SK-N-SH (cell line): ENCODE data around the gene MOK. TPM values are rescaled to one million over a fixed set of nuclear protein-coding genes. Genes with fewer than 3 reads are reported as not detected.
"Not testable (repeated sequence)": the region's sequence is repeated elsewhere in the genome, so short reads cannot be mapped to it uniquely, and the experiment has no call there.

ENCODE experiments used
- CTCF ChIA-PET: fragments of 300-600, 350-600 bp; formaldehyde crosslinking; extraction: SDS; loops from one replicate; lab custom pipeline; 2021; lab: Yijun Ruan, JAX
- POLR2A ChIA-PET: fragments of 350-600 bp; sonication (Branson Sonifier 250); formaldehyde crosslinking; extraction: SDS; loops from one replicate; lab custom pipeline; 2020; ENCODE audit warnings: antibody characterized with exemption, inconsistent platforms; lab: Yijun Ruan, JAX
- DNase-seq: peaks from one replicate; pipeline ENCODE4 v3.0.0; 2012
- H2AFZ ChIP-seq: fragments of 200-600 bp; sonication (generic); 2 replicates; pipeline ENCODE4 v1.8.1; 2016; ENCODE audit warnings: antibody characterized with exemption, mild to moderate bottlenecking, low read depth
- H3F3A ChIP-seq: fragments of 200-600 bp; sonication (generic); replicated peaks from 2 replicates; pipeline ENCODE3; 2016; ENCODE audit warnings: antibody characterized with exemption, mild to moderate bottlenecking; ENCODE audit not compliant: insufficient read depth
- H3K27ac ChIP-seq, 2 experiments: fragments of 200-500 bp in 1 of 2; fragments of 200-600 bp in 1 of 2; sonication (Bioruptor generic) in 1 of 2; sonication (generic), shearing (Covaris generic) in 1 of 2; 2 replicates each; pipeline versions ENCODE4 v1.5.1 to v1.6.1; 2014 to 2016; ENCODE audit warnings: low read depth in 2 of 2, inconsistent platforms in 1 of 2, low read length in 1 of 2, mild to moderate bottlenecking in 1 of 2, mixed read lengths in 1 of 2
- H3K27me3 ChIP-seq: fragments of 200-600 bp; sonication (generic), shearing (Covaris generic); 2 replicates; pipeline ENCODE4 v1.6.1; 2016; ENCODE audit warnings: mixed run types; ENCODE audit not compliant: insufficient read depth
- H3K36me3 ChIP-seq, 2 experiments: fragments of 200-500 bp in 1 of 2; fragments of 200-600 bp in 1 of 2; sonication (Bioruptor generic) in 1 of 2; sonication (generic) in 1 of 2; replicated peaks in 1 of 2; 2 replicates each; pipeline versions ENCODE3 to v1.5.1; 2014 to 2016; ENCODE audit warnings: low read length in 1 of 2, mild to moderate bottlenecking in 1 of 2; ENCODE audit not compliant: insufficient read depth in 2 of 2, control insufficient read depth in 1 of 2
- H3K4me1 ChIP-seq, 2 experiments: fragments of 200-500 bp in 1 of 2; fragments of 200-600 bp in 1 of 2; sonication (Bioruptor generic) in 1 of 2; sonication (generic), shearing (Covaris generic) in 1 of 2; 2 replicates each; pipeline versions ENCODE4 v1.5.1 to v1.6.1; 2014 to 2016; ENCODE audit warnings: low read depth in 1 of 2, low read length in 1 of 2, mixed run types in 1 of 2; ENCODE audit not compliant: insufficient read depth in 2 of 2, control insufficient read depth in 1 of 2
- H3K4me2 ChIP-seq: fragments of 200-600 bp; sonication (generic), shearing (Covaris generic); 2 replicates; pipeline ENCODE4 v1.6.1; 2017; ENCODE audit warnings: mixed run types
- H3K4me3 ChIP-seq, 2 experiments: fragments of 200-500 bp in 1 of 2; fragments of 200-600 bp in 1 of 2; sonication (Bioruptor generic) in 1 of 2; sonication (generic), shearing (Covaris generic) in 1 of 2; 2 replicates each; pipeline versions ENCODE4 v1.5.1 to v1.8.1; 2014 to 2016; ENCODE audit warnings: low read depth in 2 of 2, inconsistent platforms in 1 of 2, low read length in 1 of 2, mild to moderate bottlenecking in 1 of 2, mixed read lengths in 1 of 2, moderate library complexity in 1 of 2
- H3K79me2 ChIP-seq: fragments of 200-600 bp; sonication (generic); 2 replicates; pipeline ENCODE4 v1.8.1; 2017; ENCODE audit warnings: mild to moderate bottlenecking; ENCODE audit not compliant: insufficient read depth
- H3K9ac ChIP-seq: fragments of 200-600 bp; sonication (generic); 2 replicates; pipeline ENCODE4 v1.6.1; 2017; ENCODE audit warnings: mixed run types
- H3K9me2 ChIP-seq: fragments of 200-600 bp; sonication (generic); 2 replicates; pipeline ENCODE4 v1.6.1; 2017; ENCODE audit warnings: mixed run types
- H3K9me3 ChIP-seq: fragments of 200-600 bp; sonication (generic); 2 replicates; pipeline ENCODE4 v1.6.1; 2017; ENCODE audit warnings: mixed run types, mild to moderate bottlenecking, moderate library complexity
- H4K20me1 ChIP-seq: fragments of 200-600 bp; sonication (generic); 2 replicates; pipeline ENCODE4 v1.6.1; 2017; ENCODE audit warnings: mild to moderate bottlenecking, mixed run types; ENCODE audit not compliant: insufficient read depth
- CHD2 ChIP-seq: fragments of 150-350 bp; IDR thresholded peaks from 2 replicates; pipeline ENCODE4 v1.6.1; 2018; ENCODE audit warnings: low read length; ENCODE audit not compliant: partially characterized antibody
- CTCF ChIP-seq: fragments of 200-600 bp; sonication (generic); IDR thresholded peaks from 2 replicates; pipeline ENCODE4 v1.6.1; 2017; ENCODE audit warnings: antibody characterized with exemption, mild to moderate bottlenecking, moderate library complexity
- ELF1 ChIP-seq: IDR thresholded peaks from 2 replicates; pipeline ENCODE4 v1.4.0; 2012
- FOSL2 ChIP-seq: IDR thresholded peaks from 2 replicates; pipeline ENCODE4 v1.4.0; 2012; ENCODE audit warnings: low read depth, mild to moderate bottlenecking, moderate library complexity, borderline replicate concordance
- FOXJ3 ChIP-seq: sonication (generic); formaldehyde crosslinking; IDR thresholded peaks from 2 replicates; pipeline ENCODE4 v1.5.1; 2020; ENCODE audit warnings: mild to moderate bottlenecking, missing genetic modification reagents
- GATA2 ChIP-seq: sonication (generic); formaldehyde crosslinking; IDR thresholded peaks from 2 replicates; pipeline ENCODE4 v1.5.0; 2020; ENCODE audit warnings: mild to moderate bottlenecking, missing genetic modification reagents
- NRF1 ChIP-seq: IDR thresholded peaks from 2 replicates; pipeline ENCODE4 v1.6.1; 2012; ENCODE audit warnings: low read depth, mild to moderate bottlenecking, low read length
- PBX3 ChIP-seq: IDR thresholded peaks from 2 replicates; pipeline ENCODE4; 2012
- POLR2AphosphoS5 ChIP-seq: IDR thresholded peaks from 2 replicates; pipeline ENCODE4 v1.6.1; 2012; ENCODE audit warnings: low read depth, low read length
- RCOR1 ChIP-seq: fragments of 150-350 bp; IDR thresholded peaks from 2 replicates; pipeline ENCODE4 v1.6.1; 2017; ENCODE audit warnings: antibody characterized with exemption, low read length
- RFX5 ChIP-seq: IDR thresholded peaks from 2 replicates; pipeline ENCODE4 v1.6.1; 2012; ENCODE audit warnings: mild to moderate bottlenecking, improper control_type of control experiment, low read length
- SMC3 ChIP-seq: IDR thresholded peaks from 2 replicates; pipeline ENCODE4 v1.6.1; 2012; ENCODE audit warnings: low read depth, low read length, improper control_type of control experiment
- TAF1 ChIP-seq: IDR thresholded peaks from 2 replicates; pipeline ENCODE4 v1.6.1; 2012; ENCODE audit warnings: low read depth, mild to moderate bottlenecking, low read length, moderate library complexity, borderline replicate concordance
- TEAD4 ChIP-seq: IDR thresholded peaks from 2 replicates; pipeline ENCODE4 v1.4.0; 2012; ENCODE audit warnings: mild to moderate bottlenecking, borderline replicate concordance; ENCODE audit not compliant: insufficient read depth
- USF1 ChIP-seq: IDR thresholded peaks from 2 replicates; pipeline ENCODE4 v1.4.0; 2012; ENCODE audit warnings: low read depth, borderline replicate concordance
- ZBTB33 ChIP-seq: IDR thresholded peaks from 2 replicates; pipeline ENCODE4 v1.4.0; 2012; ENCODE audit warnings: low read depth, borderline replicate concordance
- WGBS: methylation state at CpG from one replicate; pipeline ENCODE4 v1.1.6; 2017; ENCODE audit warnings: low lambda C conversion rate; 5-methylcytosine and 5-hydroxymethylcytosine counted together
- polyA plus RNA-seq, 3 experiments: library from polyadenylated mRNA; depleted of rRNA; stranded (reverse); fragments of >200 nt; gene quantifications; 2 replicates each; pipeline ENCODE4 v1.2.3, GENCODE V29; 2012

The MOK gene
- polyA plus RNA-seq, 1 of the 3 experiments (the other 2 are of a cell fraction) = 13.3 TPM

- TF ChIP-seq USF1 (no peak), TAF1 (no peak), GATA2 (no peak)
- TF ChIP-seq, all 33 proteins: peak for 0
Observed at GRCh38 chr14:102330806-102331205, 25.8 kb upstream of the MOK start (continued).

- ChIA-PET CTCF (interaction anchor here (0.8 kb wide), 1 partner anchor 9 kb away, joined by 5 read pairs; no protein-coding TSS in a partner anchor), POLR2A (interaction anchor here (1.2 kb wide), 1 partner anchor 9 kb away, joined by 3 read pairs; no protein-coding TSS in a partner anchor)
- not testable (repeated sequence) for H3K4me3 ChIP-seq
Observed at GRCh38 chr14:102329381-102329780, 24.4 kb upstream of the MOK start.

GRCh38 chr14:102326583-102326982, 21.6 kb upstream of the MOK start:
- Histone ChIP-seq H3K27ac (no peak overlapping the region), H3K4me2 (no peak overlapping the region), H3K9me2 (no peaks in the 10 kb centered on the region), H2AFZ (no peak overlapping the region), H3K27me3 (no peaks in the 10 kb centered on the region), H3K9me3 (no peaks in the 10 kb centered on the region), H3K79me2 (peaks cover 6% of the 10 kb centered on the region; the same call in 1 of the 2 replicates), H4K20me1 (no peaks in the 10 kb centered on the region), H3K36me3 (peaks cover 8 to 11% of the 10 kb centered on the region in 2 experiments), H3K4me3 (no peak overlapping the region), H3K9ac (no peak overlapping the region), H3F3A (peaks cover 5% of the 10 kb centered on the region), H3K4me1 (peaks cover 0 to 2% of the 10 kb centered on the region in 2 experiments; a peak in 1 of 4 replicates)
- POLR2A ChIA-PET = no interaction called here
- 93% methylated on average over 14 of the region's 14 CpGs for WGBS
- CTCF ChIA-PET = interaction anchor here (0.6 kb wide), 1 partner anchor 249 kb away, joined by 3 read pairs; no protein-coding TSS in a partner anchor
- no peak for DNase-seq
- no peak for TF ChIP-seq FOSL2
- TF ChIP-seq ELF1 = no peak
- no peak for TF ChIP-seq ZBTB33
- no peak for TF ChIP-seq CHD2
- TF ChIP-seq GATA2 = no peak
- TF ChIP-seq PBX3 = no peak
- TF ChIP-seq SMC3 = no peak
- no peak for TF ChIP-seq CTCF
- no peak for TF ChIP-seq TAF1
- no peak for TF ChIP-seq RFX5
- TF ChIP-seq TEAD4 = no peak
- TF ChIP-seq USF1 = no peak
- no peak for TF ChIP-seq FOXJ3 (CRISPR knock-in tag)
- TF ChIP-seq NRF1 = no peak
- no peak for TF ChIP-seq RCOR1
- TF ChIP-seq POLR2AphosphoS5 = no peak

More at GRCh38 chr14:102329381-102329780, 24.4 kb upstream of the MOK start:
- H3K27me3 ChIP-seq, H3K4me2 ChIP-seq, H3K9me2 ChIP-seq, H3F3A ChIP-seq, H3K27ac ChIP-seq, H4K20me1 ChIP-seq, DNase-seq, H3K79me2 ChIP-seq, H3K9ac ChIP-seq, H3K4me1 ChIP-seq, H3K9me3 ChIP-seq, H2AFZ ChIP-seq: not testable (repeated sequence)
- WGBS = 95% methylated on average over 6 of the region's 6 CpGs
- H3K36me3 ChIP-seq = peaks cover 6 to 11% of the 10 kb centered on the region in 2 experiments
